ENCODE data around the gene PSME2. TPM values are rescaled to one million over a fixed set of nuclear protein-coding genes. Genes with fewer than 3 reads are reported as not detected.

The PSME2 gene
- total RNA-seq, 1 experiment from 2014 or later, result 134 TPM

DNA sequence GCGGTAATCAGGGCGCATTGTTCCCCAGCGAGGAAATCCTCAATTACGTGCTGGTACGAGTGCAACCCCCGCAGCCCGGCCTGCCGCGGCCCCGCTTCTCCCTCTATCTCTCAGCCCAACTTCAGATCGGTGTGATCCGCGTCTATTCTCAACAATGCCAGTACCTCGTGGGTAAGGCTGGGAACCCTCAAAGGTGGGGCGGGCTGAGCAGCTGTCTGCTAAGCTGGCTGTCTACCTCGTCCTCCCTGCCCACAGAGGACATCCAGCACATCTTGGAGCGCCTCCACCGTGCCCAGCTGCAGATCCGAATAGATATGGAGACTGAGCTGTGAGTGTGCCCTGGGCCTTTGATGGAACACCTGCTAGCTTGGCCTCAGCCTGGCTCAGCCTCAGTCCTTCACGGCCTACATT, 26.5 kb upstream of the PSME2 start:
- no peaks in the 10 kb centered on the region for H3K9me3 Mint-ChIP-seq (ENCODE audit: unreplicated experiment)
- H3K4me1 Mint-ChIP-seq (ENCODE audit: insufficient read depth, unreplicated experiment), result peaks cover under 1% of the 10 kb centered on the region
- intact Hi-C loops (cut with micrococcal nuclease), result no loop called here
- DNase-seq (ENCODE audit: unreplicated experiment), result no peak
- no peak overlapping the region for H3K4me3 Mint-ChIP-seq (ENCODE audit: unreplicated experiment)
- H3K36me3 Mint-ChIP-seq (ENCODE audit: insufficient read depth, unreplicated experiment), result peaks cover 31% of the 10 kb centered on the region
- ChIA-PET CTCF (interaction anchor here (0.6 to 1.3 kb wide), 4 partner anchors 10 to 84 kb away, joined by 3 to 6 read pairs (median 5); partner anchors contain the start of gene IRF9), POLR2A (interaction anchor here (1.2 kb wide), 1 partner anchor 8 kb away, joined by 3 read pairs; no protein-coding TSS in a partner anchor)
- no TSS peak for BruUV-seq (replicated peaks)
- no peaks in the 10 kb centered on the region for H3K27me3 Mint-ChIP-seq (ENCODE audit: insufficient read depth, unreplicated experiment)
- no peak overlapping the region for H3K27ac Mint-ChIP-seq (ENCODE audit: low read depth, unreplicated experiment)
- TF ChIP-seq, protein P1, sequence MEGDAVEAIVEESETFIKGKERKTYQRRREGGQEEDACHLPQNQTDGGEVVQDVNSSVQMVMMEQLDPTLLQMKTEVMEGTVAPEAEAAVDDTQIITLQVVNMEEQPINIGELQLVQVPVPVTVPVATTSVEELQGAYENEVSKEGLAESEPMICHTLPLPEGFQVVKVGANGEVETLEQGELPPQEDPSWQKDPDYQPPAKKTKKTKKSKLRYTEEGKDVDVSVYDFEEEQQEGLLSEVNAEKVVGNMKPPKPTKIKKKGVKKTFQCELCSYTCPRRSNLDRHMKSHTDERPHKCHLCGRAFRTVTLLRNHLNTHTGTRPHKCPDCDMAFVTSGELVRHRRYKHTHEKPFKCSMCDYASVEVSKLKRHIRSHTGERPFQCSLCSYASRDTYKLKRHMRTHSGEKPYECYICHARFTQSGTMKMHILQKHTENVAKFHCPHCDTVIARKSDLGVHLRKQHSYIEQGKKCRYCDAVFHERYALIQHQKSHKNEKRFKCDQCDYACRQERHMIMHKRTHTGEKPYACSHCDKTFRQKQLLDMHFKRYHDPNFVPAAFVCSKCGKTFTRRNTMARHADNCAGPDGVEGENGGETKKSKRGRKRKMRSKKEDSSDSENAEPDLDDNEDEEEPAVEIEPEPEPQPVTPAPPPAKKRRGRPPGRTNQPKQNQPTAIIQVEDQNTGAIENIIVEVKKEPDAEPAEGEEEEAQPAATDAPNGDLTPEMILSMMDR (IDR thresholded peaks at IDR 0.05; ENCODE audit: unreplicated experiment), result no peak

DNA sequence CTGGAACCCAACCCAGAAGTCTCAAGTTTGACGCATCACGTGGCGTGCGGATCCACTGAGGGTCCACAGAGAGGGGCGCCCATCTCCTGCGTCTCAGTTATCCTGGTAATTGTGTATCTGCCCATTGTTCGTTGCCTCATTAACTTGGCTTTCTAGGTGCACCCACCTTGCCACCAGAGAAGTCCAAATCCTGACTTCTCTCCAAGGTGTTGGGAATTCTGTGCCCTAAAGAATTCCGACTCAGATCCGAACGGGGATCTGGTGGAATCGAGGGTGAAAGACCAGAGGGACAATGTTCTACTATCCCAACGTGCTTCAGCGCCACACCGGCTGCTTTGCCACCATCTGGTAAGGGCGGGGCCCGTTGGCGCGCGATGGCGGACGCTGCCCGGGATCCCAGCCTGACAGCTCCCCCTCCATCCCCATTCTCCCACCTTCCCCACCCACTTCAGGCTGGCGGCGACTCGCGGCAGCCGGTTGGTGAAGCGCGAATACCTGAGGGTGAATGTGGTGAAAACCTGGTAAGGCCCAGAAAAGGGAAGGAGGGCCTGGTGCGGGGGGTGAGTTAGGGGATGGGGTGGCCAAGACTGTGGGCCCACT, 26.0 kb upstream of the PSME2 start:
- ChIA-PET CTCF (interaction anchor here (0.6 to 1.2 kb wide), 2 partner anchors 12 to 16 kb away, joined by 3 to 6 read pairs; partner anchors contain the start of genes IPO4 and IRF9), POLR2A (interaction anchor here (1.2 kb wide), 1 partner anchor 8 kb away, joined by 3 read pairs; no protein-coding TSS in a partner anchor)
- TF ChIP-seq, protein P1 (IDR thresholded peaks at IDR 0.05; ENCODE audit: unreplicated experiment), result no peak
- intact Hi-C loops (cut with micrococcal nuclease), result no loop called here
- Mint-ChIP-seq H3K4me3 (ENCODE audit: unreplicated experiment) (no peak overlapping the region), H3K36me3 (ENCODE audit: insufficient read depth, unreplicated experiment) (peaks cover 26% of the 10 kb centered on the region), H3K4me1 (ENCODE audit: insufficient read depth, unreplicated experiment) (peaks cover 5% of the 10 kb centered on the region), H3K27me3 (ENCODE audit: insufficient read depth, unreplicated experiment) (no peaks in the 10 kb centered on the region), H3K27ac (ENCODE audit: low read depth, unreplicated experiment) (no peak overlapping the region), H3K9me3 (ENCODE audit: unreplicated experiment) (no peaks in the 10 kb centered on the region)
- BruUV-seq (replicated peaks), result no TSS peak
- no peak for DNase-seq (ENCODE audit: unreplicated experiment)

- ChIA-PET CTCF (interaction anchor here (0.6 to 3.1 kb wide), 3 partner anchors 11 to 17 kb away, joined by 3 to 21 read pairs (median 6); partner anchors contain the start of genes IPO4 and IRF9), POLR2A (interaction anchor here (0.6 kb wide), 2 partner anchors 10 to 57 kb away, joined by 3 read pairs; partner anchors contain the start of genes DCAF11 and NRL)
- BruUV-seq (replicated peaks), result no TSS peak
- no peak within 1 kb of the TSS for H3K27ac Mint-ChIP-seq (ENCODE audit: low read depth, unreplicated experiment)
- intact Hi-C loops (cut with micrococcal nuclease), result no loop called here
- H3K4me3 Mint-ChIP-seq (ENCODE audit: unreplicated experiment), result no peak within 1 kb of the TSS
- H3K27me3 Mint-ChIP-seq (ENCODE audit: insufficient read depth, unreplicated experiment), result no peaks in the 10 kb centered on the region
- H3K9me3 Mint-ChIP-seq (ENCODE audit: unreplicated experiment), result no peaks in the 10 kb centered on the region
- H3K36me3 Mint-ChIP-seq (ENCODE audit: insufficient read depth, unreplicated experiment), result peaks cover 27% of the 10 kb centered on the region
- peaks cover 8% of the 10 kb centered on the region for H3K4me1 Mint-ChIP-seq (ENCODE audit: insufficient read depth, unreplicated experiment)
- TF ChIP-seq, protein P1 (IDR thresholded peaks at IDR 0.05; ENCODE audit: unreplicated experiment), result no peak
- no peak for DNase-seq (ENCODE audit: unreplicated experiment)
These were observed 25.2 kb upstream of the PSME2 start, which contains the start of gene REC8 for GRCh38 chr14:24171422-24172260. Gene REC8 (plus strand): TSS chr14:24172080. CDS start chr14:24172553, 473 bp downstream.

Measured in MCF 10A (cell line).